T-helper 1 cell treated with Interleukin-12 subunit alpha and Interleukin-12 subunit beta and Interleukin-4 antibody, amounts not matched to agents 30 μg/mL and 1 μg/mL, for 36 hours (primary cell): Measurements from ENCODE around the gene RCBTB2.

Experiments used
- H3K27ac Mint-ChIP-seq: one replicate; pipeline ENCODE4 v1.8.0; 2021; ENCODE audit warnings: mild to moderate bottlenecking, mixed read lengths
- H3K27me3 Mint-ChIP-seq: one replicate; pipeline ENCODE4 v1.8.0; 2021; ENCODE audit warnings: low read depth, mixed read lengths
- H3K36me3 Mint-ChIP-seq: one replicate; pipeline ENCODE4 v1.8.0; 2021; ENCODE audit warnings: low read depth, mixed read lengths
- H3K4me1 Mint-ChIP-seq: one replicate; pipeline ENCODE4 v1.8.0; 2021; ENCODE audit warnings: low read depth, mixed read lengths
- H3K4me3 Mint-ChIP-seq: one replicate; pipeline ENCODE4 v1.8.0; 2021; ENCODE audit warnings: mild to moderate bottlenecking, moderate library complexity, mixed read lengths
- H3K9me3 Mint-ChIP-seq: one replicate; pipeline ENCODE4 v1.8.0; 2021; ENCODE audit warnings: mixed read lengths

Gene RCBTB2

GRCh38 chr13:48448285-48448958 lies 84.5 kb downstream of the RCBTB2 start:
- Mint-ChIP-seq H3K27me3 (no peaks in the 10 kb centered on the region), H3K36me3 (peaks cover 33% of the 10 kb centered on the region), H3K27ac (no peak overlapping the region), H3K4me1 (peaks cover 18% of the 10 kb centered on the region), H3K4me3 (no peak overlapping the region), H3K9me3 (peaks cover 26% of the 10 kb centered on the region)

- Mint-ChIP-seq H3K27me3 (no peaks in the 10 kb centered on the region), H3K4me3 (no peak overlapping the region), H3K27ac (no peak overlapping the region), H3K4me1 (peaks cover 16% of the 10 kb centered on the region), H3K9me3 (peaks cover 14% of the 10 kb centered on the region), H3K36me3 (peaks cover 17% of the 10 kb centered on the region)
These were observed 86.4 kb downstream of the RCBTB2 start for GRCh38 chr13:48446464-48446863.

DNA sequence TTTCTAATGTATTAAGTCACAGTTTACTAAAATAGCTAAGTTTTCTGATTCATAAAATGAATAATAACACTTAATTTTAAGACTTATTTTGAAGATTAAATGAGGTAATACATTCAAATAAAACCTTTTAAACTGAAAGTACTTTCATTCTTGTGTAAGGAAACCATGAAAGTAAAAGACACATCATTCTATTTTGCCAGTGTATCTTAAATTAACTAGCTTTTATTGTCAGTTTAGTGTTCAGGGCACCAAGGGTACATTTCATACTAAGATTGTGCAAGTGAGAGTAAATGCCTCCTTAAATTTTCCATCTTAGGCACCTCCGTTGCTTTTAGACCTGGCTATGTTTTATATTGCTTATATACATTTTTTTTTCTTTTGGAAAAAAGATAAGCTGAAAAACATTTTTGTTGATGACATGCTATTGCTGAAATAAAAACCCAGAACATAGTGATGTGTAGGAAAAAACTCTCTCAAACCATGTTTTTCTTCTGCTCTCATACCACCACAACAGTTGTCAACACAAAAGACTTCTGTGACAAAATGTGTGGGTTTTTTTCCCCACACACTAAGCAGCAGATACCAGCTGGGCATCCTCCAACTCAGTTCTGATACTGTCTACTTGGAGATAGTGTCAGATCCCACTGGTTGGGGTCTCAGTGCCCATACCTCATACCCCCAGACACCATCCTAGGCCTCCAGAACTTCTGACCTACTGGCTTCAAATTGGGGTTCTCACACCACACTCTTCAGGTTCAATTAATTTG lies 89.3 kb downstream of the RCBTB2 start:
- Mint-ChIP-seq H3K36me3 (peaks cover 12% of the 10 kb centered on the region), H3K27ac (peak overlapping the region; percentile 45), H3K4me3 (no peak overlapping the region), H3K27me3 (no peaks in the 10 kb centered on the region), H3K4me1 (peaks cover 6% of the 10 kb centered on the region), H3K9me3 (no peaks in the 10 kb centered on the region)
